Natural killer cell (primary cell): ENCODE results near the gene PRR7. TPM values are rescaled to one million over a fixed set of nuclear protein-coding genes. Genes with fewer than 3 reads are reported as not detected.

Source experiments
- ATAC-seq, 3 donors: fragments of 150-1000 bp in 2 of 3; fragments of 200-7000 bp in 1 of 3; cut with Tn5 transposase; 1 replicate in 1 of 3; 2 replicates in 2 of 3; pipeline ENCODE4 v1.10.0; 2021; ENCODE audit warnings: mild to moderate bottlenecking in 2 of 3, moderate library complexity in 2 of 3
- DNase-seq, 2 donors: peaks; one replicate each; pipeline versions ENCODE4 v3.0.0 to v3.0.0-alpha.2; 2013 to 2021; ENCODE audit warnings: mixed read lengths in 1 of 2
- H3K27ac ChIP-seq: one replicate; pipeline ENCODE4 v1.5.1; 2013; ENCODE audit warnings: mild to moderate bottlenecking, low read length
- H3K27me3 ChIP-seq: one replicate; pipeline ENCODE4 v1.6.1; 2013; ENCODE audit warnings: low read length; ENCODE audit not compliant: control insufficient read depth, insufficient read depth
- H3K36me3 ChIP-seq: one replicate; pipeline ENCODE4 v1.6.1; 2013; ENCODE audit warnings: low read length; ENCODE audit not compliant: control insufficient read depth, insufficient read depth
- H3K4me1 ChIP-seq: one replicate; pipeline ENCODE4 v1.6.1; 2013; ENCODE audit warnings: low read length; ENCODE audit not compliant: control insufficient read depth, insufficient read depth
- H3K4me3 ChIP-seq: one replicate; pipeline ENCODE4 v1.5.1; 2013; ENCODE audit warnings: low read length
- H3K9me3 ChIP-seq: one replicate; pipeline ENCODE4 v1.6.1; 2013; ENCODE audit warnings: low read length; ENCODE audit not compliant: control insufficient read depth, insufficient read depth
- H3K27ac Mint-ChIP-seq, 2 donors: one replicate each; pipeline ENCODE4 v1.8.0; 2022; ENCODE audit warnings: mild to moderate bottlenecking in 2 of 2, mixed read lengths in 2 of 2, moderate library complexity in 1 of 2
- H3K27me3 Mint-ChIP-seq, 2 donors: one replicate each; pipeline ENCODE4 v1.8.0; 2022; ENCODE audit warnings: low read depth in 2 of 2, mixed read lengths in 2 of 2
- H3K36me3 Mint-ChIP-seq: one replicate; pipeline ENCODE4 v1.8.0; 2022; ENCODE audit warnings: mixed read lengths
- H3K4me1 Mint-ChIP-seq, 2 donors: one replicate each; pipeline ENCODE4 v1.8.0; 2022; ENCODE audit warnings: mixed read lengths in 2 of 2
- H3K4me3 Mint-ChIP-seq: one replicate; pipeline ENCODE4 v1.8.0; 2022; ENCODE audit warnings: mild to moderate bottlenecking, moderate library complexity, mixed read lengths
- H3K9me3 Mint-ChIP-seq, 2 donors: one replicate each; pipeline ENCODE4 v1.8.0; 2022; ENCODE audit warnings: mixed read lengths in 2 of 2
- CTCF ChIP-seq: fragments of 200-600 bp; IDR thresholded peaks from one replicate; pipeline ENCODE4 v1.8.0; 2022; ENCODE audit warnings: antibody characterized with exemption
- WGBS: methylation state at CpG from one replicate; pipeline ENCODE4 v1.1.7; 2013; ENCODE audit warnings: missing lambda C conversion rate; ENCODE audit not compliant: insufficient coverage; 5-methylcytosine and 5-hydroxymethylcytosine counted together
- intact Hi-C: fragments of 100-400 bp; cut with micrococcal nuclease; formaldehyde crosslinking; loops from one replicate; pipeline ENCODE4 v1.14.2; 2022
- total RNA-seq, 4 donors: library from RNA; stranded (reverse); fragments of 120-200 nt in 1 of 4; gene quantifications; one replicate each; pipeline versions ENCODE4 v1.2.3 to v1.2.4, GENCODE V29; 2013 to 2022

Gene PRR7
- total RNA-seq, 3 donors from 2014 or later (not counting 1 experiment from before 2014, with no cell fraction given) = 21.6 to 27.9 (median 23.3) TPM

DNA sequence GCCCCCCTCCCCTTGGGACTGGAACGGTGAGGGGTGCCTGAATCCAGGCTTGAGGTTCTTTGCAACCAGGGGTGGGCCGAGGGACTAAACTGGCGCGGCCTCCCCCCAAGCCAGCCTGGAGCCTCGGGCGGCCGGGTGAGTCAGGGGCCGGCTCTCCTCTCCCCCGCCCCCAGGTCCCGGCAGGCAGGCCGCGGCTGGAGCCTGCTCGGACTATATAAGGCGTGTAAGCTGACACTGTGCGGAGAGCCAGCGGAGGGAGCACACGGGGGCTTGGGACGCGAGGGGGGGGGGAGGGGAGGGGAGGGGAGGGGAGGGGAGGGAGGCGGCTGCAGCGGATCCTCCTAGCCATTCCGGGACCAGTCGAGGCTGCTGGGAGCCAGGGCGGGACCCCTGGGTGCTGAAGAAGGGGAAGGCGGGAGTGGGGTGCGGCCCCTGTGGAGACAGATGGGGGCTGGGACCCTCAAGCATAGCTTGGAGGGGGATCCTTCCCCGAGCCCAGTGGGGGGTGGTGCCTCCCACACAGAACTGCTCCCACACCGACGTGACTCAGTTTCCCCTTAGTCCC is 50.2 kb downstream of the PRR7 start:
- Histone ChIP-seq H3K4me1 (peaks cover 69% of the 10 kb centered on the region), H3K27me3 (peaks cover 5% of the 10 kb centered on the region), H3K9me3 (no peaks in the 10 kb centered on the region), H3K4me3 (peak overlapping the region; percentile 47), H3K36me3 (no peaks in the 10 kb centered on the region), H3K27ac (no peak overlapping the region)
- Mint-ChIP-seq H3K27me3 (peaks cover 10 to 14% of the 10 kb centered on the region in 2 donors), H3K27ac (peak overlapping the region in 1 of 2 donors; percentile 47), H3K4me3 (peak overlapping the region; percentile 69), H3K4me1 (peaks cover 18 to 55% of the 10 kb centered on the region in 2 donors), H3K9me3 (no peaks in the 10 kb centered on the region), H3K36me3 (no peaks in the 10 kb centered on the region)
- DNase-seq (no peak), ATAC-seq (no peak)
- TF ChIP-seq CTCF = no peak
- intact Hi-C loops = loop anchor here (1.0 to 10.0 kb wide), 2 partner anchors 41 to 382 kb away; no protein-coding TSS in a partner anchor
- 19% methylated on average over 20 of the region's 29 CpGs for WGBS

GRCh38 chr5:177497292-177498012 is 50.8 kb downstream of the PRR7 start, which contains the start of gene PDLIM7:
PDLIM7 (minus strand) TSS chr5:177497604; CDS start chr5:177496512, 1,092 bp downstream.
- intact Hi-C loops = loop anchor here (1.0 to 10.0 kb wide), 2 partner anchors 41 to 383 kb away; no protein-coding TSS in a partner anchor
- Mint-ChIP-seq H3K9me3 (no peaks in the 10 kb centered on the region), H3K4me1 (peaks cover 18 to 55% of the 10 kb centered on the region in 2 donors), H3K27ac (peak within 1 kb of the TSS; percentile 47 to 56), H3K36me3 (no peaks in the 10 kb centered on the region), H3K27me3 (peaks cover 10 to 14% of the 10 kb centered on the region in 2 donors), H3K4me3 (peak within 1 kb of the TSS; percentile 82)
- no peak for TF ChIP-seq CTCF
- ATAC-seq = peak; percentile 88 to 94 (median 89)
- H3K36me3 ChIP-seq = no peaks in the 10 kb centered on the region
- H3K9me3 ChIP-seq = no peaks in the 10 kb centered on the region
- DNase-seq = peak; percentile 90 to 97
- peaks cover 5% of the 10 kb centered on the region for H3K27me3 ChIP-seq
- H3K27ac ChIP-seq = no peak within 1 kb of the TSS
- H3K4me3 ChIP-seq = peak within 1 kb of the TSS; percentile 47
- under 1% methylated on average over 73 of the region's 73 CpGs for WGBS
- peaks cover 72% of the 10 kb centered on the region for H3K4me1 ChIP-seq

- WGBS = 19% methylated on average over 48 of the region's 48 CpGs
- H3K27me3 ChIP-seq = peaks cover 5% of the 10 kb centered on the region
- no peaks in the 10 kb centered on the region for H3K9me3 ChIP-seq
- no peaks in the 10 kb centered on the region for H3K36me3 ChIP-seq
- H3K4me1 ChIP-seq = peaks cover 71% of the 10 kb centered on the region
- H3K4me3 ChIP-seq = peak overlapping the region; percentile 47
- H3K27ac ChIP-seq = no peak overlapping the region
- Mint-ChIP-seq H3K36me3 (no peaks in the 10 kb centered on the region), H3K4me3 (peak overlapping the region; percentile 82), H3K27ac (peak overlapping the region; percentile 47 to 56), H3K9me3 (no peaks in the 10 kb centered on the region), H3K4me1 (peaks cover 18 to 49% of the 10 kb centered on the region in 2 donors), H3K27me3 (peaks cover 10 to 17% of the 10 kb centered on the region in 2 donors)
- intact Hi-C loops = loop anchor here (10.0 kb wide), 1 partner anchor 383 kb away; no protein-coding TSS in a partner anchor
- TF ChIP-seq CTCF = no peak
- peak; percentile 4 to 13 (median 8) for ATAC-seq
- no peak for DNase-seq
Measured at GRCh38 chr5:177498013-177498787, 51.6 kb downstream of the PRR7 start.
